GM12878 (cell line): ENCODE data around the gene FAM98C. TPM values are rescaled to one million over a fixed set of nuclear protein-coding genes. Genes with fewer than 3 reads are reported as not detected.

Source experiments
- ATAC-seq: fragments of 200-7000 bp; cut with Tn5 transposase; 3 replicates; pipeline ENCODE4 v1.9.1; 2020; ENCODE audit warnings: mild to moderate bottlenecking, moderate library complexity
- BruUV-seq: library from RNA; stranded (reverse); fragments of 400-500 nt; replicated peaks from 2 replicates; lab custom pipeline; 2021; lab: Mats Ljungman, UMichigan
- CTCF ChIA-PET: fragments of 300-600 bp; sonication (Branson Sonifier 250); formaldehyde crosslinking; extraction: SDS; loops from one replicate; lab custom pipeline; 2021; ENCODE audit warnings: inconsistent platforms; lab: Yijun Ruan, JAX
- POLR2A ChIA-PET: fragments of 350-600 bp; formaldehyde crosslinking; extraction: SDS; loops from one replicate; lab custom pipeline; 2021; ENCODE audit warnings: inconsistent platforms; lab: Charles Lee
- RAD21 ChIA-PET: fragments of 300-600 bp; sonication (Branson Sonifier 250); formaldehyde crosslinking; loops from one replicate; lab custom pipeline; 2023; ENCODE audit warnings: antibody characterized with exemption; ENCODE audit not compliant: unreplicated experiment; lab: Charles Lee
- SMC1A ChIA-PET: fragments of 300-600 bp; sonication (Branson Sonifier 250); formaldehyde crosslinking; loops from one replicate; lab custom pipeline; 2023; ENCODE audit not compliant: unreplicated experiment, uncharacterized antibody; lab: Charles Lee
- DNase-seq: peaks from one replicate; pipeline ENCODE4 v3.0.0-alpha.2; 2011; ENCODE audit warnings: low read depth, low spot score
- FAIRE-seq: peaks from 3 replicates; lab custom pipeline; 2011; peaks lifted over from hg19 to GRCh38; lab: Jason Lieb, UNC
- H2AFZ ChIP-seq: 2 replicates; pipeline ENCODE4 v1.6.0; 2011; ENCODE audit warnings: low read depth, low read length, control low read depth; ENCODE audit not compliant: control insufficient read depth
- H3K27ac ChIP-seq: 2 replicates; pipeline ENCODE4 v1.5.1; 2011; ENCODE audit warnings: control low read depth; ENCODE audit not compliant: control insufficient read depth, insufficient read depth
- H3K27me3 ChIP-seq, 2 experiments: replicated peaks in 1 of 2; 2 replicates each; pipeline versions ENCODE4 v1.6.0 to v1.6.1; 2011; ENCODE audit warnings: low read length in 1 of 2; ENCODE audit not compliant: control insufficient read depth in 2 of 2, insufficient read depth in 2 of 2
- H3K36me3 ChIP-seq, 2 experiments: 2 replicates each; pipeline ENCODE4 v1.5.1; 2011; ENCODE audit warnings: low read length in 1 of 2; ENCODE audit not compliant: control insufficient read depth in 2 of 2, insufficient read depth in 2 of 2
- H3K4me1 ChIP-seq: 2 replicates; pipeline ENCODE4 v1.6.1; 2011; ENCODE audit warnings: mild to moderate bottlenecking, low read length, moderate library complexity, mixed read lengths; ENCODE audit not compliant: control insufficient read depth, insufficient read depth
- H3K4me2 ChIP-seq: 2 replicates; pipeline ENCODE4 v1.6.0; 2011; ENCODE audit warnings: control low read depth; ENCODE audit not compliant: control insufficient read depth, insufficient read depth
- H3K4me3 ChIP-seq: fragments of 200-600 bp; sonication (generic); 2 replicates; pipeline ENCODE4 v1.5.1; 2016
- H3K79me2 ChIP-seq: 2 replicates; pipeline ENCODE4 v1.6.0; 2011; ENCODE audit warnings: low read length; ENCODE audit not compliant: control insufficient read depth, insufficient read depth
- H3K9ac ChIP-seq: 2 replicates; pipeline ENCODE4 v1.8.0; 2011; ENCODE audit warnings: low read length, control low read depth, mixed read lengths; ENCODE audit not compliant: control insufficient read depth, insufficient read depth
- H3K9me3 ChIP-seq: replicated peaks from 3 replicates; pipeline ENCODE4 v1.5.1; 2011; ENCODE audit warnings: mild to moderate bottlenecking, low read length; ENCODE audit not compliant: control insufficient read depth, insufficient read depth
- H4K20me1 ChIP-seq: 2 replicates; pipeline ENCODE4 v1.6.0; 2011; ENCODE audit not compliant: control insufficient read depth, insufficient read depth
- IKZF2 ChIP-seq, 2 experiments: fragments of 450-650 bp; IDR thresholded peaks; 2 replicates each; pipeline ENCODE4 v1.6.1; 2017; ENCODE audit warnings: mild to moderate bottlenecking in 2 of 2, moderate library complexity in 2 of 2
- SPI1 ChIP-seq: IDR thresholded peaks from 2 replicates; pipeline ENCODE4 v1.6.1; 2011; ENCODE audit warnings: low read depth, mild to moderate bottlenecking, low read length, moderate library complexity, borderline replicate concordance; ENCODE audit not compliant: insufficient read depth
- WGBS: methylation state at CpG from one replicate; pipeline ENCODE4 v1.1.6; 2016; ENCODE audit warnings: low lambda C conversion rate; ENCODE audit not compliant: insufficient replicate concordance, insufficient coverage; ENCODE audit errors: missing lambda C conversion rate; 5-methylcytosine and 5-hydroxymethylcytosine counted together
- in situ Hi-C: fragments of 300-500 bp; cut with MboI; formaldehyde crosslinking; loops from 9 replicates; pipeline ENCODE4 v1.14.3; 2018; ENCODE audit warnings: mixed read lengths
- intact Hi-C: fragments of 100-400 bp; cut with micrococcal nuclease; formaldehyde crosslinking; loops from one replicate; pipeline ENCODE4 v1.14.2; 2022; ENCODE audit not compliant: unreplicated experiment
- polyA plus RNA-seq, 11 experiments: library from polyadenylated mRNA; depleted of rRNA in 4 of 11; unstranded in 6 of 11; stranded (reverse) in 5 of 11; fragments of >200 nt; fragmentation: Nextera tagmentation in 4 of 11; fragmentation: Illumina TruSeq in 1 of 11; extraction: Ambion mirVana in 4 of 11; extraction: Trizol in 1 of 11; gene quantifications; 1 replicate in 1 of 11; 2 replicates in 10 of 11; pipeline versions ENCODE4 v1.2.1 to v1.2.3, GENCODE V29; 2011 to 2016; ENCODE audit warnings: inconsistent platforms in 2 of 11, missing spikeins in 2 of 11, low read depth in 1 of 11
- total RNA-seq, 4 experiments: library from RNA; depleted of rRNA in 3 of 4; stranded (reverse); fragments of >200 nt in 3 of 4; fragmentation: Illumina TruSeq in 1 of 4; extraction: Trizol in 1 of 4; gene quantifications; 2 replicates each; pipeline versions ENCODE4 v1.2.1 to v1.2.3, GENCODE V29; 2013 to 2021
- TF ChIP-seq, protein P1 (sequence below): IDR thresholded peaks from 2 replicates; pipeline ENCODE4 v1.6.1; 2012; ENCODE audit warnings: mild to moderate bottlenecking, low read depth, low read length

The FAM98C gene
- total and polyA plus RNA-seq, 10 of the 15 experiments (the other 5 are each of a cell fraction or from before 2014, with no cell fraction given), result 1.4 to 17.2 (median 9.5) TPM

DNA sequence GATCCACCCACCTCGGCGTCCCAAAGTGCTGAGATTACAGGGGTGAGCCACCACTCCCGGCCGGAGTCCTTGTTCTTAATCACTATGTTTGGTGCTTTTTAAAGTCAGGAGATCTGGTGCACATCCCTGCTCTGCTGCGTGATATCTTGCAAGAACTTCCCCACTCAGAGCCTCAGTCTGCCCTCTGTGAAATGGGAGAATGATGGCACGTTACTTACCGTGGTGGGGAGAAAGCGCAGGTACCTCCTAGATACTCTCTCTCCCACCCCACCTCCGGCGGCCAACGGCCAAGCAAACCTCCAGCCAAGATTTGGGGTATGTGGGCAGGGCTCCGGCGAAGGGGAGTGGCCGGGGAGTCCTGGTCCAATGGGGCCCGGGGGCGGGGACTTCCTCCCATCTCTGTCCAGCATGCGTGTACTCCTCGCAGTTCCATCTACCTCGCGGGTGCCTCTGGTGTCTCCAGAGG is 30.4 kb downstream of the FAM98C start, which contains the start of gene RYR1:
Gene RYR1 (plus strand): TSS at position 424 of the 466 bp plus-strand sequence. CDS start 139 bp downstream, outside the sequence.
- H3K9me3 ChIP-seq, result no peaks in the 10 kb centered on the region
- H3K36me3 ChIP-seq, result no peaks in the 10 kb centered on the region
- peak within 1 kb of the TSS; percentile 38; the same call in 1 of the 2 replicates for H3K4me2 ChIP-seq
- ChIA-PET POLR2A (no interaction called here), RAD21 (no interaction called here), SMC1A (no interaction called here), CTCF (no interaction called here)
- no peak for FAIRE-seq
- no TSS peak for BruUV-seq
- no peak within 1 kb of the TSS for H3K27ac ChIP-seq
- H2AFZ ChIP-seq, result peak within 1 kb of the TSS; percentile 31; the same call in 1 of the 2 replicates
- no peaks in the 10 kb centered on the region for H3K4me1 ChIP-seq
- no peaks in the 10 kb centered on the region for H3K27me3 ChIP-seq
- peak; percentile 83 for ATAC-seq
- H3K9ac ChIP-seq, result no peak within 1 kb of the TSS
- TF ChIP-seq, protein P1, sequence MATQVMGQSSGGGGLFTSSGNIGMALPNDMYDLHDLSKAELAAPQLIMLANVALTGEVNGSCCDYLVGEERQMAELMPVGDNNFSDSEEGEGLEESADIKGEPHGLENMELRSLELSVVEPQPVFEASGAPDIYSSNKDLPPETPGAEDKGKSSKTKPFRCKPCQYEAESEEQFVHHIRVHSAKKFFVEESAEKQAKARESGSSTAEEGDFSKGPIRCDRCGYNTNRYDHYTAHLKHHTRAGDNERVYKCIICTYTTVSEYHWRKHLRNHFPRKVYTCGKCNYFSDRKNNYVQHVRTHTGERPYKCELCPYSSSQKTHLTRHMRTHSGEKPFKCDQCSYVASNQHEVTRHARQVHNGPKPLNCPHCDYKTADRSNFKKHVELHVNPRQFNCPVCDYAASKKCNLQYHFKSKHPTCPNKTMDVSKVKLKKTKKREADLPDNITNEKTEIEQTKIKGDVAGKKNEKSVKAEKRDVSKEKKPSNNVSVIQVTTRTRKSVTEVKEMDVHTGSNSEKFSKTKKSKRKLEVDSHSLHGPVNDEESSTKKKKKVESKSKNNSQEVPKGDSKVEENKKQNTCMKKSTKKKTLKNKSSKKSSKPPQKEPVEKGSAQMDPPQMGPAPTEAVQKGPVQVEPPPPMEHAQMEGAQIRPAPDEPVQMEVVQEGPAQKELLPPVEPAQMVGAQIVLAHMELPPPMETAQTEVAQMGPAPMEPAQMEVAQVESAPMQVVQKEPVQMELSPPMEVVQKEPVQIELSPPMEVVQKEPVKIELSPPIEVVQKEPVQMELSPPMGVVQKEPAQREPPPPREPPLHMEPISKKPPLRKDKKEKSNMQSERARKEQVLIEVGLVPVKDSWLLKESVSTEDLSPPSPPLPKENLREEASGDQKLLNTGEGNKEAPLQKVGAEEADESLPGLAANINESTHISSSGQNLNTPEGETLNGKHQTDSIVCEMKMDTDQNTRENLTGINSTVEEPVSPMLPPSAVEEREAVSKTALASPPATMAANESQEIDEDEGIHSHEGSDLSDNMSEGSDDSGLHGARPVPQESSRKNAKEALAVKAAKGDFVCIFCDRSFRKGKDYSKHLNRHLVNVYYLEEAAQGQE, result peak; percentile 62; the same call in 1 of the 2 replicates
- no peak for TF ChIP-seq IKZF2 (IDR thresholded peaks at IDR 0.05)
- peak; percentile 16; the same call in 1 of the 2 replicates for TF ChIP-seq SPI1
- in situ Hi-C loops (no loop called here), intact Hi-C loops (no loop called here)
- WGBS, result 15% methylated on average over 20 of the region's 20 CpGs
- H3K4me3 ChIP-seq, result no peak within 1 kb of the TSS
- no peak for DNase-seq
- H3K79me2 ChIP-seq, result no peaks in the 10 kb centered on the region
- no peaks in the 10 kb centered on the region for H4K20me1 ChIP-seq
